Smooth muscle cell of the brain vasculature (primary cell): ENCODE data around the gene SH3PXD2A.
"Not testable (repeated sequence)": the region's sequence is repeated elsewhere in the genome, so short reads cannot be mapped to it uniquely, and the experiment has no call there.

Source experiments
- DNase-seq: peaks from one replicate; pipeline ENCODE4 v3.0.0-alpha.2; 2012; ENCODE audit warnings: low read depth, low spot score

Gene SH3PXD2A

GRCh38 chr10:103621783-103622125, 233.6 kb downstream of the SH3PXD2A start:
- no peak for DNase-seq

GRCh38 chr10:103620891-103621782, 234.2 kb downstream of the SH3PXD2A start:
- no peak for DNase-seq

DNA sequence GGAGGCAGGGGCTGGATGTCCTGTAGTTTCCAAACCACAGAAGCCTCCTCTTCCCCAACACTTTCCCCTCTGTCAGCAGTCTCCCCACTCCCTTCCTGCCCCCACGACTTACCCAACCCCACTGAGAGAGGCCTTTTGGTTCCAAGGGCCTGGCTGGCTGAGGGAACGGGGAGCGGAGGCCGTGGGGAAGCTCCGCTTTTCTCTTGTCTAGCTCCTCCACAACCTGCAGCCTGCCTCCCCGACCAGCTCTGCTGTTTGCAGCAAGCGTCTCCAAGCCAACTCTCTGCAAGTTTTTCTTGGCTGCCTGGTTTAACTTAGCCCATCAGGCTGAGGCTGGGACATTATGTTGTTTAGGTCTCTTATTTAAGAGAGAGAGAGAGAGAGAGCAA, 235.0 kb downstream of the SH3PXD2A start:
- DNase-seq = no peak

- no peak for DNase-seq
Observed at GRCh38 chr10:103619424-103620351, 235.7 kb downstream of the SH3PXD2A start.

DNA sequence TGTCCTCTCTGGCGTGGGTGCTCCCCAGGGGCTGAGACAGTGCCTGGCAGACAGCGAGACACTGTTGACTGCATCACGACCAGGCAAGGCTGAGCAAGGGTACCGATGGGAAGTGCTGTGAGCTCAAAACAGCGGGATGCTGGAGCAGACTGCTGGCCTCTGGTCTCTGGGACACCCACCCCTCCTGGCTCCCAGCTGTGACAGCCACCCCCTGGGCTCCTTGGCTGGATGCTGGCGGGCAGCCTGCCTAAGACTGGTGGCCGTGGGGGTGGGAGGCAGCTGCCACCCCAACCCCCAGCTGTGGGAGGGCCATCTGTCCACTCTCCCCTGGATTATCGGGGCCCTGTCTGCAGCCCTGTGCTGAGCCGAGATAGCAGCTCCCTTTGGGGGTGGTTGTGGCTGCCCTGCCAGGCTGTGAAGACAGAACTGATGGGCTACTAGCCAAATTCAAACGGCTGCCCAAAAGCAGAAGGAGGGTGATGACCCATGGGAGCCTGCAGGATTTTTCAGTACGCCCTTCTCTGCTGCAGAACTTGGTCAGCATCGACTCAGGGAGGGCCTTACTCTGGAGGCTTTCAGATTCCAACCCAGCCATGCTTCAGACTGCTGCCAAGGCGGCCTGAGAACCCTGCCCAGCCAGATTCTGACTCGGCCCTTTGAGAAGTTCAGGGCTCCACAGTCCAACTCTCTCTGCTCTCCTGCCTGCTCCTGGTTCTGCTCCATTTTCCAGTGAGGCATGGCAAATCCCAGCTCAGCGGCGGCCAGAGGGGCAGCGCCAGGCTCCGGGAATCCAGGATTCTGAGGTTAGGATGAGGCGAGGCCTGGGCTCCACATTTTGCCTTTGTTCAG, 236.6 kb downstream of the SH3PXD2A start:
- no peak for DNase-seq

DNA sequence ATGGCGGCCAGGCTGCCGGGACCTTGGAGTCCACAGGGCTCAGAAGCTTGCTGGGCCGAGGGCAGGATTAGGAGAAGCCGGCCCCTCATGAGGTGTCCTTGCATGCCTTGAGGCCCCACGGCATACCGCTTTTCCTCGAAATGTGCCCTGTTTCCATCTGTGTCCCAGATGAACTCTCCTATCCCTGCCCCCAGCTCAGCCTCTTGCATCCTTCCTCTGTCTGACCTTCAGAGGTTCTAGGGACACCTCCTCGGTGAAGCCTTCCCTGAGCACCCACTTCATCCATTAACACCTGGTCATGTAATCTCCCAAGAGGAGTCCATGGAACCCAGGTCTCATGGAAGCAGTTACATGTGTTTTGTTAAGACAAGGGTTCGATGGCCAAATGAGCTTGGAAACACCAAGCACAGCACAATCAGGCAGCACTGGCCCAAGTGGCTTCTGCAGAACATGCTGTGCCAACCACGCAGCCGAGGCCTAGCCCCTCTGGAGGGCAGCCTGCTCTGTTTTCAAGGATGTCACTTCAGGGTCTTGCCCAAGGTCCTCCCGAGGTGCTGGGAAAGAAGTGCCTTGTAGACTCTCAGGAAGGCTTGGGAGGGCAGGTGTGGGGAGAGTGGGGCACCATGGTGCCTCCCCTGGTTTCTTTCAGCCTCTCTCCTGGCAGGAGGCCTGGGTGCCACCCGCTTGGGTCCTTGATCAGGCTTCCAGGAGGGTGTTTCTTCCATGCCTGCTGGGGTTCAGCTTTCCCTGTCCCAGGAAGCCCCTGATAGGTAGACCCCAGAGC, 237.6 kb downstream of the SH3PXD2A start:
- no peak for DNase-seq

GRCh38 chr10:103616705-103617601, 238.4 kb downstream of the SH3PXD2A start:
- peak; percentile 61 for DNase-seq

DNA sequence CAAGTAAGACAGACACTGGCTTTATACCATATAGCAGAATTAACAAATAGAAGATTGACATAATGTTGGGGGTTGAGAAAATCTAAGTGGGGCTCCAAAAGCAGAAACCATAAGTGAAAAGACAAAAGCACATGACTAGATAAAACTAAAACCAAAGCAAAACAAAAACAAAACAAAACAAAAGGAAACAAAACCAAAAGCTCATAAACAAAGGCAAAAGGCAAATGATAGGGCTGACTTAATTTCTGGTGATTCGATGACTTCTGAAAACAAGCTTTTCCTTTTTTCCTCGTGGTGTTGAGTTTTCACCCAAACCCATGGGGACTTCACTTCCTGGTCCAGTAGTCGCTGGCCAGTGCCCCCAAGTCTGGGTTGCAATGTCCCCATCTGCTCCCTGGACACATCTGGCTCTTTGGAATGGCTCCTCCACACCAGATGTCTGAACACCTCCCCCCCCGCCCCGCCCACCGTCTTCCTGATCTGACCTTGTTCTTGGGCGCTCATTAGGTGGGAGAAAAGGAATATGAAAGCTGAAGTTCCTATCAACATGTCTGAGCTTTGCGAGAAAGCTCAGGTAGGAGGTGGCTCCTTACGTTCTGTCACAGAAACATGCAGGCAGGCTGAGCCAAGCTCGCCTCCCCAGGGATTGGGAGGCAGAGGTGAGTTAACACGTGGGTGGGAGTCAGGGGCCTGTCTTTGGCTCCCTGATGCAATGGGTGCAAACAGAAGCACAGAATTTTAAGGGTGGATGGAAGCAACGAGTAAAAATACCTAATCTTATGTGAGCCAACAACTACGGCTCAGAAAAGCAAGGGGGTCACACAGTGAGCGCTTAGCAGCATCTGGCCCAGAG, 240.8 kb downstream of the SH3PXD2A start:
- DNase-seq = no peak

DNA sequence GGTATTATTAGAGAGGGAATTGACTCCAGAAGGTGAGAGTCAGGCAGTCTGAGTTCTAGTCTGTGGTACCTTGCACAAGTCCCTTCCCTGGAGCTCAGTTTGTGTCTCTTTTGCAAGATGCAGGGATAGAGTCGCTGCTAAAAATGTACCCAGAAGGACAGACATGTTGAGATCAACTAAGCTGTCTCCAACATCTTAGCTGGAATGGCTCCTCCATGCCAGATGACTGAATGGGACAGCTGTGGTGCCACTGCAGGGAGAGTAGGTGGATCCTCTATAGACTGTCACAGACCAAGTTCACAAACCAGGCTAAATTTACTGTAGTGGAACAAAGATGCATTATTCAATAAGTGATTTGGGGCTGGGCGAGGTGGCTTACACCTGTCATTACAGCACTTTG, 241.8 kb downstream of the SH3PXD2A start:
- DNase-seq = no peak

DNA sequence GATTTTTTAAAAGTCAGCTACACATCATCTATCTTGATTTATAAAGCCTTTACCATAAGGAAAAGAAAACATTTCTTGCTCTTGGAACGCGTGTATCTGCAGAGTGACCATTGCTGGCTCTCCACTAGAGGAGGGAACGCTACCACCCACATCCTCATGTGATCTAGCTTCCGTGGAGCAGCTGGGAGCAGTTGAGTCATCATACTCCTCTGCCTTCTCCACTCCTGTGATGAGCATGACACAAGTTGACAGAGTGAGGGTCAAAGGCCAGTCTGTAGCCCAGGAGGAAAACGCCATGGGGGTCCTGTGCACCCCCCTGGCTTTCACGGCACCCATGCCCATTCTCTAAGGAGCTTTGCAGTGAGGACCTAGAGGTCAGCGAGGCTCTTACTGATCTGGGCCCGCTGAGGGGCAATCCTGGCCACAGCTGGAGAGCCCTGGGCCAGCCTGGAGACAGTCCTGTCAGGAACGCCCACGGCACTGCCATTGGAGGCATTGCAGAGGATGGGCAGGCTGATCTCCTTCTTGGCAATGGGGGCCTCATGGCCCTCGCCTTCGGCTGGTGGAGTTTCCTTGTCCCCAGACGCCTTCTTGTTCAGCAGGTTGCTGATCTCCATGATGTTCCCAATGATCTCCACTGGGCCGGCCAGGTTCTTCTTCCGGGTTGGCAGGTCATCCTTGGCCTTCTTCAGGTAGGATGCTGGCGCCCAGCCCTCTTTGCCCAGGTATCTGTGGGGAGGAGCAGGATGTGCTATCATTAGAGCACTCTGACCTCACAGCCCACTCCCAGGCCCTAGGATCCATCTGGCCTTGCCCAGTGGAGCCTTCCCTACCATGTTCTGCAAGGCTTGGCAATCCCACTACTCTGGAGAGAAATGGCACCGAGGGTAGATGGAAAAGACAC, 242.7 kb downstream of the SH3PXD2A start:
- DNase-seq = no peak

DNA sequence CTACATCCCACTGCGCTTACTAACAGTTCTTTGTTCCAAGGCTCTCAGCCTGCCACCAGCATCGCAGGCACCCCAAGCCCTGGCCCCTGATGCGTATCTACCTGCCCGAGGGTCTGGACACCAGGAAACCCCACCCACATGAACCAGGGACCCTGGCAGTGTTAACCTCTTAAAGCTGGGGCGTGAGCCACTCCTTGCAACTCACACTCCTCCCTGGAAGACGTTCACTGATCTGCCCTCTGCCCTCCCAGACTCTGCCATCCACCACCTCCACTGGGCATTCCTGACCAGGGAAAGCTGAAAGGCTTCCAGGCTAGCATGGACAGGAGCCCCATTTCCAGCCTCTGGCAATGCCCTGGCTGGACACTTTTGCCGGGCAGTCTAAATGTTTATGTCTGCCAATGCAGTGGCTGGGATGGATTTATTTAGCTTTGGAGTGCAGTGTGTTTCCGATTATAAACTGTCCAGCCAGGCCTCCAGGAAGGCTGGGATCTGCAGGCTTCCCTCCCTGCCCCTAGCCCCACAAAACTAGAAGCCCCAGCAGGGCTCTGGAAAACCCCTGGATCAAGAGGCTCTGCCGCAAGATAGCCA, 244.4 kb downstream of the SH3PXD2A start:
- no peak for DNase-seq

- DNase-seq = no peak
Observed at GRCh38 chr10:103610083-103610472, 245.3 kb downstream of the SH3PXD2A start.

DNA sequence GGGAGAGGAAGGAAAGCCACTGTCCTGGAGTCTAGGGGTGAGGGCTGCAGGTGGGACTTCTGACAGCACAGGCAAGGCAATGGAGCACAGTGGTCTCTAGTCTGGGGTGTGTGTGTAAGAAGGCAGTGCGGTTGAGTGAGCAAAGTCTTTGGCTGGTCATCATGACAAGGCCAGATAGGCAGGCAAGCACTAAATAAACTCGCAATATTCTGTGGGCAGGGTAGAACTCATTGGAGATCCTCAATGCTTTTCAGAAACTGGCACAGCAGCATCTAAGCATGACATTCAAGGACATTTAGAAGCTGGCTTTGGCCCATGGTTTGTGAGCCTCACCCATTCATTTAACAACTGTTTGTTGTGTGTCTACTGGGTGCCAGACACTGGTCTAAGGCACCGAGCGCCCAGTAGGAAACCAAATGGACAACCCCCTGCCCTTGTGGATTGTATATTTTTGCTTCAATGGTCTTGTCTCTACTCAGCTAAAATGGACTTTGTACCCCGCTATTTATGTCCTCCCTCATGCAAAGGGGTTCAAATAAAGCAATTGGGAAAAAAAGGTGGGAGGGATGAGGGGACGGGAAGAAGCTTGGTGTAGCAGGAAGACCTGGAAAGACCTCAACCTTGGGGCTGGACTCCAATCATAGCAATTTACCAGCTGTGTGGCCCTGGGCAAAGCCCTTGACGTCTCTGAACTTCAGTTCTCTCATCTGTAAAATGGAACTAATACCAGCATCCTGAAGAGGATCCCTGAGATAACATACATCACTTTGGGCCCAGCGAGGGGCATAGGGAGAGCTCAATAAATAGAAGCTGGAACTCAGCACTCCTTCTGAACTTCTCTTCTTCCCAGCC, 245.9 kb downstream of the SH3PXD2A start:
- no peak for DNase-seq

DNA sequence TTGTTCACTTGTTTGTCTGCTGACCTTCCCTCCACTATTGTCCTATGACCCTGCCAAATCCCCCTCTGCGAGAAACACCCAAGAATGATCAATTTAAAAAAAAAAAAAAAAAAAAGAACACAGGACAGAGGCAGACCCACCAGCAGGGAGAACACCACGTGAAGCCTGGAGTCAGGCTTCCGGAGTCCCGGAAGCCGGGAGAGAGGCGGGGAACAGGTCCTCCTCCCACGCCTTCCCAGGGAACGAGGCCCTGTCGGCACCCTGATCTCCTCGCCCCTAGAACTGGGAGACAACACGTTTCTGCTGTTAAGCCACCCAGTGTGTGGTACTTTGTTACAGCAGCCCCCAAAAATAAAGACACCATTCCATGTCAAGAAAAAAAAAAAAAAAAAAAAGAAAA, 247.3 kb downstream of the SH3PXD2A start:
- DNase-seq = not testable (repeated sequence)

DNA sequence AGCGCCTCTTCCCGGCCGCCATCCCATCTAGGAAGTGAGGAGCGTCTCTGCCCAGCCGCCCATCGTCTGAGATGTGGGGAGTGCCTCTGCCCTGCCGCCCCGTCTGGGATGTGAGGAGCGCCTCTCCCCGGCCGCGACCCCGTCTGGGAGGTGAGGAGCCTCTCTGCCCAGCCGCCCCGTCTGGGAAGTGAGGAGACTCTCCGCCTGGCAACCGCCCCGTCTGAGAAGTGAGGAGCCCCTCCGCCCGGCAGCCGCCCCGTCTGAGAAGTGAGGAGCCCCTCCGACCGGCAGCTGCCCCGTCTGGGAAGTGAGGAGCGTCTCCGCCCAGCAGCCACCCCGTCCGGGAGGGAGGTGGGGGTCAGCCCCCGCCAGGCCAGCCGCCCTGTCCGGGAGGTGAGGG, 248.3 kb downstream of the SH3PXD2A start:
- DNase-seq = not testable (repeated sequence)

- not testable (repeated sequence) for DNase-seq
Observed at GRCh38 chr10:103606097-103606438, 249.3 kb downstream of the SH3PXD2A start.
